Measurements from ENCODE around the gene SLC25A47. TPM values are rescaled to one million over a fixed set of nuclear protein-coding genes. Genes with fewer than 3 reads are reported as not detected.
A peak's percentile ranks its signal among the peaks of the same experiment; 100 is the strongest.
"Not testable (repeated sequence)": the region's sequence is repeated elsewhere in the genome, so short reads cannot be mapped to it uniquely, and the experiment has no call there.

Gene SLC25A47
- total RNA-seq, 2 experiments from 2014 or later, result not detected

DNA sequence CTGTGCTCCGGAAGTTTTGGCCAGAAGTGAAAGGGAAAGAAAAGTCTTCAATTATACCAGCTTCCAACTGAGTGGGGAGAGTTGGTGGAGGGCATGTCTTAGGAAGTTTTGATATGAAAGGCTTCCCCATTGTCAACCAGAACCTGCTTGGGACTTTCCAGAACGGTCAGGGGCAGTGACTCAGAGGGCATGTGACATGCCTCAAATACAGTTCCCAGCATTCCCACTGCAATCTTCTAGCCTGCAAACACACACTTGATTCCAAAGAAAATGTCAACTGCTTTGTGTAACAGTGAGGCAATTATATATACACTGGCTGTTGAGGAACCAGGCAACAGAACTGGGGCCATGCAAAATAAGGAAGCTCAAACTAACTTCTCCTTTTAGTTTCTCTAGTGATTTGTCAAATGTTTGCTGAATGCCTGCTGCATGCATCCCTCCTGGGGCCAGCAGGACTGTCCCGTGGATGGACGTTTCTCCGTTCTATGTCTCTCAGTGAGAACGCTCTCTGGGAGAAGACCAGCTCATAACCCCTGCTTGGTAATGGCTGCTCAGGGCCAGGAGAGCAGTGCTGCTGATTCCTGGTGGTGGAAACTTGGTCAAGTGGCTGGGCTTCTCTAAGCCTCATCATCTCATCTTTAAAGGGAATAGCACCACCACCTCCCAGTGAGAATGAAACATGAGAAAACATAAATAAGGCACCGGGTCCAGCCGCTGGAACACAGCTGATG lies 18.3 kb downstream of the SLC25A47 start:
- POLR2A ChIA-PET, result interaction anchor here (1.0 to 1.3 kb wide), 3 partner anchors 9 to 34 kb away, joined by 3 to 5 read pairs (median 3); a partner anchor contains a TSS
- H3K4me1 Mint-ChIP-seq, result peaks cover 49% of the 10 kb centered on the region

DNA sequence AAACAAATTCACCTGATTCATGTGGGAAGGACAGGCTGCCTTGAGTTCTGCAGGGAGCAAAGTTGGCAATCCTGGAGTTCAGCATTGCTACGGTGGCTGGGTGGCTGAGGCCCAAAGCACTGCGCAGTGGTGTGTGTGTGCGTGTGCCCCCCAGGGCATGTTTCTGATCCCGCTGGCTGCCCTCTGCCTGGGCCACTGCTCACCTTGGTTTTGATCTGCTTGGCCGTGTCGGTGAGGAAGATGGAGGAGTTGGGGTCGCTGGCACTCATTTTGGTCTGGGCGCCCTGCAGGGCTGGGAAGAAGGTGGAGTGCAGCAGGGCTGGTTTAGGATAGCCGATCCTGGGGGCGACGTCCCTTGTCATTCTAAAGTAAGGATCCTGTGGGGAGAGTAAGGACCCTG lies 19.1 kb downstream of the SLC25A47 start:
- DNase-seq, result no peak
- peaks cover 79% of the 10 kb centered on the region for H3K36me3 Mint-ChIP-seq (ENCODE audit: low read depth)
- no peaks in the 10 kb centered on the region for H3K27me3 Mint-ChIP-seq
- H3K4me1 Mint-ChIP-seq, result peaks cover 41% of the 10 kb centered on the region
- CTCF ChIA-PET, result interaction anchor here (1.7 kb wide), 1 partner anchor 36 kb away, joined by 4 read pairs; no protein-coding TSS in a partner anchor
- POLR2A ChIA-PET, result no interaction called here
- H3K27ac Mint-ChIP-seq, result peak overlapping the region; percentile 67
- no peak overlapping the region for H3K4me3 Mint-ChIP-seq
- no peaks in the 10 kb centered on the region for H3K9me3 Mint-ChIP-seq

More for the DNA sequence above, 18.3 kb downstream of the SLC25A47 start:
- no peak for DNase-seq
- peaks cover 82% of the 10 kb centered on the region for H3K36me3 Mint-ChIP-seq (ENCODE audit: low read depth)
- peak overlapping the region; percentile 67 for H3K27ac Mint-ChIP-seq
- CTCF ChIA-PET, result interaction anchor here (1.7 kb wide), 1 partner anchor 36 kb away, joined by 4 read pairs; no protein-coding TSS in a partner anchor
- H3K27me3 Mint-ChIP-seq, result no peaks in the 10 kb centered on the region
- no peaks in the 10 kb centered on the region for H3K9me3 Mint-ChIP-seq
- H3K4me3 Mint-ChIP-seq, result no peak overlapping the region

DNA sequence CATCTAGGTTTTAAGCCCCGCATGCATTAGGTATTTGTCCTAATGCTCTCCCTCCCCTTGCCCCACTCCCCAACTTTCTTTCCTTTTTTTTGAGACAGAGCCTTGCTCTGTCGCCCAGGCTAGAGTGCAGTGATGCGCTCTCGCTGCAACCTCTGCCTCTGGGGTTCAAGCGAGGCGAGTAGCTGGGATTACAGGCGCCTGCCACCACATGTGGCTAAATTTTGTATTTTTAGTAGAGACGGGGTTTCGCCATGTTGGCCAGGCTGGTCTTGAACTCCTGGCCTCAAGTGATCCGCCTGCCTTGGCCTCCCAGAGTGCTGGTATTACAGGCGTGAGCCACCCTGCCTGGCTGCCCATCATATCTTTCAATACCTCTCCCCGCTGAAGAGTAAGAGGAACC lies 19.7 kb downstream of the SLC25A47 start:
- H3K9me3 Mint-ChIP-seq, H3K4me3 Mint-ChIP-seq, H3K27me3 Mint-ChIP-seq, DNase-seq, CTCF ChIA-PET, H3K27ac Mint-ChIP-seq: not testable (repeated sequence)
- Mint-ChIP-seq H3K36me3 (ENCODE audit: low read depth) (peaks cover 74% of the 10 kb centered on the region), H3K4me1 (peaks cover 38% of the 10 kb centered on the region)
- POLR2A ChIA-PET, result interaction anchor here (0.8 kb wide), 1 partner anchor 10 kb away, joined by 3 read pairs; no protein-coding TSS in a partner anchor

DNA sequence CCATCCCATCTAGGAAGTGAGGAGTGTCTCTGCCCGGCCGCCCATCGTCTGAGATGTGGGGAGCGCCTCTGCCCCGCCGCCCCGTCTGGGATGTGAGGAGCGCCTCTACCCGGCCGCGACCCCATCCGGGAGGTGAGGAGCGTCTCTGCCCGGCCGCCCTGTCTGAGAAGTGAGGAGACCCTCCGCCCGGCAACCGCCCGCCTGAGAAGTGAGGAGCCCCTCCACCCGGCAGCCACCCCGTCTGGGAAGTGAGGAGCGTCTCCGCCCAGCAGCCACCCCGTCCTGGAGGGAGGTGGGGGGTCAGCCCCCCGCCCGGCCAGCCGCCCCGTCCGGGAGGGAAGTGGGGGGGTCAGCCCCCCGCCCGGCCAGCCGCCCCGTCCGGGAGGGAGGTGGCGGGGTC lies 21.5 kb downstream of the SLC25A47 start:
- H3K27me3 Mint-ChIP-seq, H3K27ac Mint-ChIP-seq: not testable (repeated sequence)

DNA sequence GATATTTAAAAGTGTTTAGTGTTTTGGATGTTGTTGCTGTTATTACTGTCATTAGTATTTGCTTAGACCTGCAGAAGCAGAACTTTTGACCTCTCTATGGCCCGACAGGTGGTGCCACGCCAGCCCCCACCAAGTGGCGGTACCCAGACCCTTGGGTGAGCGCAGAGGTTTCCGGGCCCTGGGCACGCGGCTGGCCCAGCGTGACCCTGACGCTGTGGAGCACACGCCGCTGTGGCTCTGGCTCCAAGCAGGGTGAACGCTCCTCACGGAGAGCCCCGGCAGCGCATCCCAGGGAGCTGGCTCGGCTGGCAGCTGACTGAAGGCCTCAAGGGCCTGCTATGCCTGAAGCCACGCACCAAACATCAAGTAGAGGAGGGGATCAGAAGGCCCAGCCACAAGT lies 22.6 kb downstream of the SLC25A47 start:
- Mint-ChIP-seq H3K27me3 (no peaks in the 10 kb centered on the region), H3K4me1 (peaks cover 25% of the 10 kb centered on the region), H3K27ac (no peak overlapping the region), H3K36me3 (ENCODE audit: low read depth) (peaks cover 70% of the 10 kb centered on the region), H3K9me3 (no peaks in the 10 kb centered on the region), H3K4me3 (no peak overlapping the region)
- ChIA-PET CTCF (no interaction called here), POLR2A (no interaction called here)
- no peak for DNase-seq

More for the DNA sequence above, 21.5 kb downstream of the SLC25A47 start:
- H3K9me3 Mint-ChIP-seq, CTCF ChIA-PET, H3K4me3 Mint-ChIP-seq, POLR2A ChIA-PET, DNase-seq: not testable (repeated sequence)
- Mint-ChIP-seq H3K4me1 (peaks cover 36% of the 10 kb centered on the region), H3K36me3 (ENCODE audit: low read depth) (peaks cover 74% of the 10 kb centered on the region)

DNA sequence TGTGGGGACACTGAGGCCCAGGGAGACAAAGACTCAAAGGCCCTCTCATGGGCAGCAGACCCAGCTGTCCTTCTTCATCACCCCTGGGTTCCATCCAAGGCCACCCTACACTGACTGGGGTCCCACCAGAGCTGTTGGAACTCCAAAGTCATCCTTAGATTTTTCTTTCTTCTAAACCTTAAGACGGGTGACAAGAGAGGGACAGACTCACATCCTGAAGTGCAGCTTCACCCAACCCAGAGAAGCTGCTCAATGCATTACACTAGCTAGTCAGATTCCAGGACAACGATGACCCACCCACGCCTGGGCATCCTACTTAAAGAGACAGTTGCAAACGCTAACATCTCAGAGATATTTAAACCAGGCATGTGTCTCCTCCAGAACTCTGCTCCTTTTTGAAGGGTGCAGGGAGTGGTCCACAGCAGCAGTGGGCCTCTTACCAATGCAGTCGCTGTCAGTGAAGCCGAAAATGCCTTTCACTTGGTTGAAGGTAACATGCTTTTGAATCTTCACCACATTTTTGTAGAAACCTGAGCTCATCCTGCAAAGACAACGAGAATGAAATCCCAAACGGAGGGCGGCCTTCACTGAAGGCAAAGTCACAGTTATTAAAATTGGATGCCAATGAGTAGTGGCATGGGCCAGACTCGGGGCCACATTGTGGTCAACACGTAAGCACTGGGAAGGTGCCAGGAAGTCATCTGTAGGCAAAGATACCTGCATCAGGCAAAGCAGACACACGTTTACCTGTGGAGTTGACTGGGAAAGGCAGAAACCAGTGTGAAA lies 23.4 kb downstream of the SLC25A47 start:
- Mint-ChIP-seq H3K4me3 (no peak overlapping the region), H3K9me3 (no peaks in the 10 kb centered on the region), H3K36me3 (ENCODE audit: low read depth) (peaks cover 71% of the 10 kb centered on the region), H3K27me3 (no peaks in the 10 kb centered on the region), H3K27ac (no peak overlapping the region), H3K4me1 (peaks cover 21% of the 10 kb centered on the region)
- ChIA-PET CTCF (no interaction called here), POLR2A (interaction anchor here (1.0 kb wide), 1 partner anchor 15 kb away, joined by 3 read pairs; no protein-coding TSS in a partner anchor)
- DNase-seq, result no peak

DNA sequence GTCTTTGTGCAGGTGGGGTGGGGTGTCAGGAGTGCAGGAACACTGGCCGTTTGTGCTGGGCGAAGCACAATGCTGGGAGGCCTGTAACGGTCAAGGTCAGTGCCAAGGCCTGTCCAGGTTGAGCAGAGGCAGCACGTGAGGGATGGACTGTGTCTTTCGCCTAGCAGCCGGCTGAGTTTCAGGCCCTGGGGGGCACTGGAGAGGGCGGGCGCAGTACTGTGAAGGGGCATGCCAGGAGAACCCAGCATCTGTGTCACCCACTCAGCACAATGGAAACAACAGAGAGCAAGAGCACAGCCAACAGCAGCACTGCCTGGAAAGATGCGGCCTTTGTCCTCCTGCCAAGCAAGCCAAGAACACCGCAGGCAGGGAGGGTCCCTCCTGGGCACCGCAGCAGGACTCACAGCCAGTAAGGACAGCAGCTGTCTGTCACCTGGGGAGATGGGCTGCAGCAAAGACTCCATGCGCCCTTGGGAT lies 25.2 kb downstream of the SLC25A47 start:
- Mint-ChIP-seq H3K36me3 (ENCODE audit: low read depth) (peaks cover 65% of the 10 kb centered on the region), H3K27me3 (no peaks in the 10 kb centered on the region), H3K4me3 (no peak overlapping the region), H3K9me3 (no peaks in the 10 kb centered on the region), H3K27ac (no peak overlapping the region), H3K4me1 (peaks cover 6% of the 10 kb centered on the region)
- CTCF ChIA-PET, result no interaction called here
- POLR2A ChIA-PET, result no interaction called here
- DNase-seq, result no peak

DNA sequence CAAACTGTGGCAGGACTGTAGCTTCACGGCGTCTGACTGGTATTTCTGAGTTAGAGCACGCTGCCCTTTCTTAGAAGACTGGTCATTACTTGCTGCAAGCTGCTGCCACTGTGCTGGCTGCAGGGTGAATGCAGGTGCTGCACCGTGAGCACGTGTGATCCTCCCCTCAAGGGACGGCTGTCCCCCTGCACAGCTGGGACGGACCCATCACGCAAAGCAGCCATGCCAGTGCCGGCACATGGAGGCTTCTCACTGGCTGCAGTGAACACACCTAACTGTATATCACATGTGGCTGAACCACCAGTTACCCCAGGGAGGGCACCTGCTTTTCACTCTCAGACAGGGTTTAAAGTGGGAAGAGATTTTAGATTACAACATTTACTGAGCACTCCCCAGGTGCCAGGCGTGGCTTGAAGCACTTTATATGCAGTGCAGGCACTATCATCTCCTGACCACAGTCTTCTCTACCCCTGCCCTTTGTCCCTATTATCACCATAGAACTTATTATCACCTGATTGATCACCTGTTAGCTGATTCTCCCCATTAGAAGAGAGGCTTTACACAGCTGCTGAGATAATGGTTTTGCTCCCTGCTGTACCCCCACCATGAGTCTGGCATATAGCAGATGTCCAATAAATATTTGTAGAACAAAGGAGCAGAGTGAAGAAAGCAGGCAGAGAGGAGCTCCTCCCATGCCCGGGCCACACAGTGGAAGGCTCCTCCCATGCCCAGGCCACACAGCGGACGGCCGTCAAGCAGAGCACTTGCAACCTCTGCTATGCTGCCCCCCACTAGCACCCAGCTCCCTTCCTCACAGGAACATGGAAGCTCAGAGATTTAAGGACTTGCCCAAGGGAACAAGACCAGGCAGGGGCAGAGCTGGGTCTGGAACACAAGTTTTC lies 25.9 kb downstream of the SLC25A47 start:
- ChIA-PET CTCF (no interaction called here), POLR2A (interaction anchor here (2.0 kb wide), 1 partner anchor 26 kb away, joined by 6 read pairs; a partner anchor contains a TSS)
- Mint-ChIP-seq H3K9me3 (no peaks in the 10 kb centered on the region), H3K4me3 (no peak overlapping the region), H3K4me1 (peaks cover 4% of the 10 kb centered on the region), H3K27me3 (no peaks in the 10 kb centered on the region), H3K27ac (no peak overlapping the region), H3K36me3 (ENCODE audit: low read depth) (peaks cover 65% of the 10 kb centered on the region)
- no peak for DNase-seq

DNA sequence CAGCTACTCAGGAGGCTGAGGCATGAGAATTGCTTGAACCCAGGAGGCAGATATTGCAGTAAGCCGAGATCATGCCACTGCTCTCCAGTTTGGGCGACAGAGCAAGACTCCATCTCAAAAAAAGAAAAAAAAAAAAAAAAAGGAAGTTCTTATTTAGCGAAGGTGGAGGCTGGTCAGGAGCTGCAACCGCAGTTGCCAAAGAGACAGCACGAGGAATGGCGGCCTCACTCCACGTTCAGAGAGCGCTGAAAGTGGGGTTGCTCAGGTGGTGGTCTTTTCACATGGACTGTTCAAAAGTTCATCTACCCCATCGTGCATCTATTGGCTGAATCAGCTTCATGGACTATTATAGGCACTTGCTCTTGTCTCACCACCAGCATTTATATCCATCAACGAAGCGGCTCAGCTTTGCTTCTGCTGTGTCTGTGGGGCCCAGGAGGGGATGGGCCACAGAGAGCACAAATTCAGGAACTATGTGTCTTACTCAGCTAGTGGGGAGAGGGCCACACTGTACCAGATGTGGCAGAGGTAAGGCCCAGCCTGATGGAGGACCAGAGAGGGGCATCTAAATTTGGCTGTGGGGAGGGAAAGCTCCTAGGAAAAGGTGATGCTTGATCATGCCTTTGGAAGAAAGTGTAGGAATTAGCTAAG lies 27.3 kb downstream of the SLC25A47 start:
- Mint-ChIP-seq H3K36me3 (ENCODE audit: low read depth) (peaks cover 71% of the 10 kb centered on the region), H3K27ac (no peak overlapping the region), H3K9me3 (no peaks in the 10 kb centered on the region), H3K4me1 (peaks cover 4% of the 10 kb centered on the region), H3K27me3 (no peaks in the 10 kb centered on the region), H3K4me3 (no peak overlapping the region)
- ChIA-PET POLR2A (interaction anchor here (1.2 to 2.0 kb wide), 3 partner anchors 9 to 25 kb away, joined by 3 to 9 read pairs (median 6); a partner anchor contains a TSS), CTCF (interaction anchor here (1.1 kb wide), 1 partner anchor 10 kb away, joined by 4 read pairs; no protein-coding TSS in a partner anchor)
- no peak for DNase-seq

DNA sequence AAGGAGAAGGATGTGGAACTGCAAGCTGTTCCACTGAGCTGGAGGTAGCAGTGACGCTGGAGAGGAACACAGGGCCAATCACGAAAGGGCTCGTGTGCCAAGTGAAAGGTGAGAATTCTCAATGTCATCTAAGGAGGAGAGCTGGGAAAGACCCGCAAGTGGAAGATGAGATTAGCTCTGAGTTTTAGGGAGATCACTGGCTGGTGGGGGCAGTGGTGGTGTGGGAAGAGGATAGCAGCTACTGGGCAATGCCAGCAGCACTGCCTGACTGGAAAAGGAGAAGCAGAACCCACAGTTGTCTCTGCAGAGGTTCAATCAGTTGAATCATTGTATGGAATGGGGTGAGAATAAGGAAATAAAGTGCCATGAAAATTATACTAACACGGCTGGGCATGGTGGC lies 27.8 kb downstream of the SLC25A47 start:
- CTCF ChIA-PET, result no interaction called here

DNA sequence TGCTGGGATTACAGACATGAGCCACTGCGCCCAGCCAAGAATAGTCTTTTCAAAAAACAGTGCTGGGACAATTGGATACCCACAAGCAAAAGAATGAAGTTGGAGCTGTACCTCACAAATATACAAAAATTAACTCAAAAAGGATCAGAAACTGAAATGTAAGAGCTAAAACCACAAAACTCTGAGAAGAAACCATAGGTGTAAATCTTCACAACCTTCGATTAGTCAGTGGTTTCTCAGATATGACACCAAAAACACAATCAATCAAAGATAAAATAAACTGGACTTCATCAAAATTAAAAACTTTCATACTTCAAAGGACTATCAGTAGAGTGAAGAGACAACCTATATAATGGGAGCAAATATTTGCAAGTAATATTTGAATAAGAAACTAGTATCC lies 35.3 kb downstream of the SLC25A47 start:
- peaks cover 90% of the 10 kb centered on the region for H3K36me3 Mint-ChIP-seq (ENCODE audit: low read depth)
- ChIA-PET POLR2A (interaction anchor here (1.5 kb wide), 1 partner anchor 17 kb away, joined by 8 read pairs; a partner anchor contains a TSS), CTCF (no interaction called here)
- H3K27ac Mint-ChIP-seq, result no peak overlapping the region
- no peaks in the 10 kb centered on the region for H3K27me3 Mint-ChIP-seq
- H3K4me3 Mint-ChIP-seq, result no peak overlapping the region
- H3K9me3 Mint-ChIP-seq, result no peaks in the 10 kb centered on the region
- no peak for DNase-seq
- H3K4me1 Mint-ChIP-seq, result peaks cover 51% of the 10 kb centered on the region

More for the DNA sequence above, 27.8 kb downstream of the SLC25A47 start:
- POLR2A ChIA-PET, result interaction anchor here (1.2 to 2.0 kb wide), 3 partner anchors 10 to 24 kb away, joined by 3 to 9 read pairs (median 6); a partner anchor contains a TSS
- H3K27me3 Mint-ChIP-seq, result no peaks in the 10 kb centered on the region
- H3K4me3 Mint-ChIP-seq, result no peak overlapping the region
- H3K36me3 Mint-ChIP-seq (ENCODE audit: low read depth), result peaks cover 73% of the 10 kb centered on the region
- DNase-seq, result no peak
- no peak overlapping the region for H3K27ac Mint-ChIP-seq
- H3K9me3 Mint-ChIP-seq, result no peaks in the 10 kb centered on the region
- peaks cover 6% of the 10 kb centered on the region for H3K4me1 Mint-ChIP-seq

DNA sequence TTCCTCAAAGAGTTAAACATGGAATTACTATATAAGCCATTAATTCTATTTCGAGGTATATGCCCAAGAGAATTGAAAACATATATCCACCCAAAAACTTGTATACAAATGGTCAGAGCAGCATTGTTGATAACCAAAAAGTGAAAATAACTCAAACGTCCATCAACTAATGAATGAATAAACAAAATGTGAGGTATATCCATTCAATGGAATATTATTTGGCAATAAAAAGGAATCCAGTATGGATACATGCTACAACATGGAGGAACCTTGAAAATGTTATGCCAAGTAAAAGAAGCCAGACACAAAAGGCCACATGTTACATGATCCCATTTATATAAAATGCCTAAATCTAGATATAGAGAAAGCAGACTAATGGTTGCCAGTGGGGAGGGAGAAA lies 36.0 kb downstream of the SLC25A47 start:
- H3K4me1 Mint-ChIP-seq, result peaks cover 54% of the 10 kb centered on the region
- CTCF ChIA-PET, result no interaction called here

More for the DNA sequence above, 36.0 kb downstream of the SLC25A47 start:
- DNase-seq, result no peak
- POLR2A ChIA-PET, result no interaction called here
- Mint-ChIP-seq H3K4me3 (no peak overlapping the region), H3K9me3 (no peaks in the 10 kb centered on the region), H3K27me3 (no peaks in the 10 kb centered on the region), H3K36me3 (ENCODE audit: low read depth) (peaks cover 87% of the 10 kb centered on the region), H3K27ac (no peak overlapping the region)

Measured in activated CD4-positive, alpha-beta memory T cell treated with anti-CD3 and anti-CD28 coated beads, Interleukin-2, amount 10 ng/mL, durations not matched to agents 7 days and 5 days (primary cell).